OCI-LY1 (cell line): Measurements from ENCODE around the gene CFAP74.
"Not testable (repeated sequence)": the region's sequence is repeated elsewhere in the genome, so short reads cannot be mapped to it uniquely, and the experiment has no call there.

Experiments
- H2AFZ ChIP-seq: fragments of 200-600 bp; sonication (generic), shearing (Covaris generic); 2 replicates; pipeline ENCODE4 v1.6.0; 2014; ENCODE audit warnings: antibody characterized with exemption, mild to moderate bottlenecking, low read length
- H3F3A ChIP-seq: fragments of 200-600 bp; sonication (generic), shearing (Covaris generic); 2 replicates; pipeline ENCODE4 v1.6.0; 2014; ENCODE audit warnings: mild to moderate bottlenecking, antibody characterized with exemption, low read length, moderate library complexity; ENCODE audit not compliant: insufficient read depth
- H3K27ac ChIP-seq: fragments of 200-600 bp; sonication (generic); 2 replicates; pipeline ENCODE4 v1.5.1; 2014; ENCODE audit warnings: low read length, mixed run types, mild to moderate bottlenecking, low read depth; ENCODE audit not compliant: poor library complexity, severe bottlenecking
- H3K27me3 ChIP-seq: fragments of 200-600 bp; sonication (generic); 2 replicates; pipeline ENCODE4 v1.6.0; 2014; ENCODE audit warnings: antibody characterized with exemption, mild to moderate bottlenecking, low read length, moderate library complexity; ENCODE audit not compliant: insufficient read depth
- H3K36me3 ChIP-seq: fragments of 200-600 bp; sonication (generic); 2 replicates; pipeline ENCODE4 v1.6.1; 2014; ENCODE audit warnings: mild to moderate bottlenecking, antibody characterized with exemption, low read length, moderate library complexity, mixed read lengths; ENCODE audit not compliant: insufficient read depth
- H3K4me1 ChIP-seq: fragments of 200-600 bp; sonication (generic); 2 replicates; pipeline ENCODE4 v1.5.1; 2014; ENCODE audit warnings: mild to moderate bottlenecking, low read length, moderate library complexity; ENCODE audit not compliant: insufficient read depth, severe bottlenecking
- H3K4me2 ChIP-seq: fragments of 200-600 bp; sonication (generic), shearing (Covaris generic); 2 replicates; pipeline ENCODE4 v1.6.1; 2014; ENCODE audit warnings: low read length
- H3K4me3 ChIP-seq: fragments of 200-600 bp; sonication (generic); 2 replicates; pipeline ENCODE4 v1.5.1; 2014; ENCODE audit warnings: low read length, low read depth, mild to moderate bottlenecking, mixed read lengths; ENCODE audit not compliant: poor library complexity, severe bottlenecking
- H3K79me2 ChIP-seq: fragments of 200-600 bp; shearing (Covaris generic); 2 replicates; pipeline ENCODE4 v1.6.1; 2016; ENCODE audit warnings: mixed run types, low read length, mixed read lengths; ENCODE audit not compliant: insufficient read depth
- H3K9ac ChIP-seq: fragments of 200-600 bp; sonication (generic), shearing (Covaris generic); 2 replicates; pipeline ENCODE4 v1.6.1; 2014; ENCODE audit warnings: mild to moderate bottlenecking, low read length, mixed read lengths
- H3K9me2 ChIP-seq: fragments of 200-600 bp; sonication (generic), shearing (Covaris generic); 2 replicates; pipeline ENCODE4 v1.6.1; 2014; ENCODE audit warnings: low read depth, mild to moderate bottlenecking, low read length, mixed read lengths
- H3K9me3 ChIP-seq: fragments of 200-600 bp; shearing (Covaris generic); 2 replicates; pipeline ENCODE4 v1.6.1; 2014; ENCODE audit warnings: low read length, mixed read lengths
- H4K20me1 ChIP-seq: fragments of 200-600 bp; sonication (generic), shearing (Covaris generic); 2 replicates; pipeline ENCODE4 v1.6.0; 2016; ENCODE audit warnings: mild to moderate bottlenecking, low read length; ENCODE audit not compliant: insufficient read depth
- EZH2 ChIP-seq: fragments of 200-600 bp; sonication (generic), shearing (Covaris generic); IDR thresholded peaks from 2 replicates; pipeline ENCODE4 v1.8.0; 2017; ENCODE audit warnings: borderline replicate concordance, mixed run types, mild to moderate bottlenecking, antibody characterized with exemption, low read length, moderate library complexity, mixed read lengths
- TF ChIP-seq, protein P1 (sequence below): fragments of 200-600 bp; sonication (generic), shearing (Covaris generic); IDR thresholded peaks from 2 replicates; pipeline ENCODE4 v1.5.1; 2017; ENCODE audit warnings: mild to moderate bottlenecking, antibody characterized with exemption, low read length, moderate library complexity, mixed read lengths

The CFAP74 gene

DNA sequence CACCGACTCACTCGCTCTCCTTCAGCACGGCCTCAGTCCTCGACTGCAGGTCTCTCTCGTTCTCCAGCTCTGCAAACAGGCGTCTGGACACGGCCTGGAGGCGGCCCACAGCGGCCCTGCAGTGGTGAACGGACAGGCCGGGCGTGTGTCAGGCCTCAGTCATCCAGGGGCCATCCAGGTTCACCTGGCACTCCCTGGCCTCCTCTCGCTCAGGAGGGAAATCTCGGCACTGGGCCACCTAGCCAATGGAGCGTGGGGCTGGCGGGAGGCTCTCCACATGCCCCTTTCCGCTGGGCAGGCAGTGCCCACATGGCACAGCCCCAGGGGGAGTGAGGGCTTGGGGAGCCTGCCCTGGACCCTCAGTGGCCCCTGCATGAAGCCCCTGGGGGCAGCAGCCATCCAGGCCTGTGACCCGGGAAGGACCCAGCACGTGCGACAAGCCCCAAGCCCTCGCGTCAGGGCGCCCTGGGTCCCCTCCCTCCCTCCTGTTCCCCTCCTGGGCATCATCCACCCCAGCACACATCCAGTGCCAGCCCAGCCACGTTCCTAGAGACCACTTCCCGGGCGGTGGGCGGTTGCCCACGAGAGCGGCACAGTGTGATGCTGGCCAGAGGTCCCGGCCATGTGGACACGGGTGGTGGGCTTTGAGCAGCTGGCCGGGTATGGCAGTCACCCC, 18.1 kb downstream of the CFAP74 start:
- H3K79me2 ChIP-seq = no peaks in the 10 kb centered on the region
- H2AFZ ChIP-seq = no peak overlapping the region
- no peaks in the 10 kb centered on the region for H3K9me3 ChIP-seq
- no peaks in the 10 kb centered on the region for H3K9me2 ChIP-seq
- no peak overlapping the region for H3K4me2 ChIP-seq
- TF ChIP-seq, protein P1, sequence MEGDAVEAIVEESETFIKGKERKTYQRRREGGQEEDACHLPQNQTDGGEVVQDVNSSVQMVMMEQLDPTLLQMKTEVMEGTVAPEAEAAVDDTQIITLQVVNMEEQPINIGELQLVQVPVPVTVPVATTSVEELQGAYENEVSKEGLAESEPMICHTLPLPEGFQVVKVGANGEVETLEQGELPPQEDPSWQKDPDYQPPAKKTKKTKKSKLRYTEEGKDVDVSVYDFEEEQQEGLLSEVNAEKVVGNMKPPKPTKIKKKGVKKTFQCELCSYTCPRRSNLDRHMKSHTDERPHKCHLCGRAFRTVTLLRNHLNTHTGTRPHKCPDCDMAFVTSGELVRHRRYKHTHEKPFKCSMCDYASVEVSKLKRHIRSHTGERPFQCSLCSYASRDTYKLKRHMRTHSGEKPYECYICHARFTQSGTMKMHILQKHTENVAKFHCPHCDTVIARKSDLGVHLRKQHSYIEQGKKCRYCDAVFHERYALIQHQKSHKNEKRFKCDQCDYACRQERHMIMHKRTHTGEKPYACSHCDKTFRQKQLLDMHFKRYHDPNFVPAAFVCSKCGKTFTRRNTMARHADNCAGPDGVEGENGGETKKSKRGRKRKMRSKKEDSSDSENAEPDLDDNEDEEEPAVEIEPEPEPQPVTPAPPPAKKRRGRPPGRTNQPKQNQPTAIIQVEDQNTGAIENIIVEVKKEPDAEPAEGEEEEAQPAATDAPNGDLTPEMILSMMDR = no peak
- no peak for TF ChIP-seq EZH2
- no peak overlapping the region for H3K27ac ChIP-seq
- H3K27me3 ChIP-seq = no peaks in the 10 kb centered on the region
- no peaks in the 10 kb centered on the region for H3K4me1 ChIP-seq
- H3F3A ChIP-seq = no peaks in the 10 kb centered on the region
- no peak overlapping the region for H3K9ac ChIP-seq
- H3K36me3 ChIP-seq = no peaks in the 10 kb centered on the region
- H4K20me1 ChIP-seq = no peaks in the 10 kb centered on the region
- no peak overlapping the region for H3K4me3 ChIP-seq

DNA sequence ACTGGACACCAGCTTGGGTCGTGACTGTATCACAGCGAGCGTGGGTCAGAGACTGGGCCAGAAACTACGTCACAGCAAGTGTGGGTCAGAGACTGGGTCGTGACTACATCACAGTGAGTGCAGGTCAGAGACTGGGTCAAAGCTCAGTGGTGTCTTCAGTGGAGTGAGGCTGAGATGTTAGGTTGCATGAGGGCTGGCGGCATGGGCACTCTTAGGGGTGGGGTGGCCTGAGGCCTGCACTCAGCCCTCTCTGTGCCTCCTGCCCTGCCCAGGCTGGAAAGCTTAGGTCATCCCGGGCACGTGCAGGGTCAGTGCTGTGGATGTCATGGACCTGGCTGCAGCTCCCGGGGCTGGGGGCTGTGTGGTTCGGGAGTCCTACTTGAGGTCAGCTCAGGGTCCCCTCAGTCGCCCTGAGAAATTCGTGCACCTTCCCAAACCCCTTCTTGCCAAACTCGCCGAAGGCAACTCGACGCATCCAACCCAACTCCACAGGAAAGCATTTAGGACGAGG, 19.0 kb downstream of the CFAP74 start:
- Histone ChIP-seq H3K4me3 (no peak overlapping the region), H3K4me2 (no peak overlapping the region), H3K36me3 (no peaks in the 10 kb centered on the region), H2AFZ (no peak overlapping the region), H3K27me3 (no peaks in the 10 kb centered on the region), H3K4me1 (no peaks in the 10 kb centered on the region), H4K20me1 (no peaks in the 10 kb centered on the region), H3K27ac (no peak overlapping the region), H3F3A (no peaks in the 10 kb centered on the region), H3K9me3 (no peaks in the 10 kb centered on the region), H3K9me2 (no peaks in the 10 kb centered on the region), H3K79me2 (no peaks in the 10 kb centered on the region), H3K9ac (no peak overlapping the region)
- TF ChIP-seq, protein P1 = no peak
- no peak for TF ChIP-seq EZH2

DNA sequence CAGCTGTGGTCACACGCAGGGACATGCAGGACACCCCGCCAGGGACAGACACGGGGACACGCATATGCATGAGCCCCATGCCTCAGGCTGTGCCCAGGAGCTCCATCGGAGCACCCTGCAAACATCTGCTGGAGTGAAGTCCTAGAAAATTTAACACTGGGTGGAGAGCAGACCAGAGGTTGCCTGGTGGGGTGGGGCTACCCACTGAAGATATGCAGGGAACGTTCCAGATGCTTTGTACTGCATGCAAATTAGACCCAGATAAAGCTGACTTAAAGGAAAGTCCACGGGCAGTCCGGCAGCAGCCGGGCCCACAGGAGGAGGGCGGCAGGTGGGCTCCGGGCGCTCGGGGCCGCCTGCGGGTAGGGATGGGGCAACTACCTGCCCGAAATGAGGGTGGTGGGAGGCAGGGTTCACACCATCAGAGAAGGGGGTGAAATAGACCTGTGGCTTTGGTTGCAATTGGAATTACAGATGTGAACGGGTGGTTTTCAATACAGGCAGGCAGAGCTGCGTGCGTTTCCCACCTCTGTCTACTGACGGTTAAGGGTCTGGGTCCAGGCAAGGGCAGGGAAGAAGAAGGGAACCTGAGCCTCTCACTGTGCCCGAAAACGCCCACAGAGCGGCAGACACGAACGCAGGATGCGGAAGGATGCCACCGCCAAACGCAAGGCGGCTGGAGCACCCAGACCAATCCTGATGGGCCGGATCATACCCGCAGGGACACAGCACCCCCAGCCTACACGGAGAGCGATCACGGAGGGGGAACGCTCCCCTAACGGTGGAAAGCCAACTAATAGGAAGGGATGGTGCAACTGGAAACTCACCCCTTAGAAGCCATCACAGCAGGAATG, 21.0 kb downstream of the CFAP74 start:
- H3K79me2 ChIP-seq = no peaks in the 10 kb centered on the region

DNA sequence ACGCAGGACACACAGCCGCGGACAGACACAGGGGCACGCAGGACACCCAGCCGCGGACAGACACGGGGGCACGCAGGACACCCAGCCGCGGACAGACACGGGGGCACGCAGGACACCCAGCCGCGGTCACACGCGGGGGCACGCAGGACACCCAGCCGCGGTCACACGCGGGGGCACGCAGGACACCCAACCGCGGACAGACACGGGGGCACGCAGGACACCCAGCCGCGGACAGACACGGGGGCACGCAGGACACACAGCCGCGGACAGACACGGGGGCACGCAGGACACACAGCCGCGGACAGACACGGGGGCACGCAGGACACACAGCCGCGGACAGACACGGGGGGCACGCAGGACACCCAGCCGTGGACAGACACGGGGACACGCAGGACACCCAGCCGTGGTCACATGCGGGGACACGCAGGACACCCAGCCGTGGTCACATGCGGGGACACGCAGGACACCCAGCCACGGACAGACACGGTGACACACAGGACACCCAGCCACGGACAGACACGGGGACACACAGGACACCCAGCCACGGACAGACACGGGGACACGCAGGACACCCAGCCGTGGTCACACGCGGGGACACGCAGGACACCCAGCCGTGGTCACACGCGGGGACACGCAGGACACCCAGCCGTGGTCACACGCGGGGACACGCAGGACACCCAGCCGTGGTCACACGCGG, 21.8 kb downstream of the CFAP74 start:
- H3K4me1 ChIP-seq = not testable (repeated sequence)

More for the DNA sequence above, 21.0 kb downstream of the CFAP74 start:
- H3K9me3 ChIP-seq = no peaks in the 10 kb centered on the region
- no peaks in the 10 kb centered on the region for H3F3A ChIP-seq
- H3K4me2 ChIP-seq = no peak overlapping the region
- TF ChIP-seq, protein P1 = no peak
- no peak for TF ChIP-seq EZH2
- H3K4me1 ChIP-seq = no peaks in the 10 kb centered on the region
- H3K9me2 ChIP-seq = no peaks in the 10 kb centered on the region
- H3K36me3 ChIP-seq = no peaks in the 10 kb centered on the region
- no peaks in the 10 kb centered on the region for H3K27me3 ChIP-seq
- no peak overlapping the region for H3K9ac ChIP-seq
- H2AFZ ChIP-seq = no peak overlapping the region
- no peak overlapping the region for H3K4me3 ChIP-seq
- H3K27ac ChIP-seq = no peak overlapping the region
- H4K20me1 ChIP-seq = no peaks in the 10 kb centered on the region

More for the DNA sequence above, 21.8 kb downstream of the CFAP74 start:
- H3K27ac ChIP-seq, H3K79me2 ChIP-seq, H3K4me3 ChIP-seq, H3K27me3 ChIP-seq, H2AFZ ChIP-seq, H3K9me2 ChIP-seq, H3K4me2 ChIP-seq, H3K9ac ChIP-seq, H4K20me1 ChIP-seq, H3F3A ChIP-seq, H3K36me3 ChIP-seq, H3K9me3 ChIP-seq: not testable (repeated sequence)
